GM13977 (cell line): ENCODE data around the gene PLEKHG2.

ENCODE experiments used
- DNase-seq: peaks from one replicate; pipeline ENCODE4 v3.0.0; 2012; ENCODE audit warnings: low spot score
- in situ Hi-C: fragments of 300-500 bp; cut with MboI; formaldehyde crosslinking; loops from one replicate; pipeline ENCODE4 v1.12.0; 2022; ENCODE audit warnings: low sequenced_read_pairs, low pct_unique_long_range_greater_than_20kb, mixed read lengths, inconsistent platforms; ENCODE audit not compliant: unreplicated experiment
- TF ChIP-seq, protein P1 (sequence below): IDR thresholded peaks from 2 replicates; pipeline ENCODE4 v1.5.1; 2012; ENCODE audit warnings: mild to moderate bottlenecking, control low read depth; ENCODE audit not compliant: insufficient read depth; ENCODE audit errors: extremely low read depth, missing control alignments

PLEKHG2 gene

DNA sequence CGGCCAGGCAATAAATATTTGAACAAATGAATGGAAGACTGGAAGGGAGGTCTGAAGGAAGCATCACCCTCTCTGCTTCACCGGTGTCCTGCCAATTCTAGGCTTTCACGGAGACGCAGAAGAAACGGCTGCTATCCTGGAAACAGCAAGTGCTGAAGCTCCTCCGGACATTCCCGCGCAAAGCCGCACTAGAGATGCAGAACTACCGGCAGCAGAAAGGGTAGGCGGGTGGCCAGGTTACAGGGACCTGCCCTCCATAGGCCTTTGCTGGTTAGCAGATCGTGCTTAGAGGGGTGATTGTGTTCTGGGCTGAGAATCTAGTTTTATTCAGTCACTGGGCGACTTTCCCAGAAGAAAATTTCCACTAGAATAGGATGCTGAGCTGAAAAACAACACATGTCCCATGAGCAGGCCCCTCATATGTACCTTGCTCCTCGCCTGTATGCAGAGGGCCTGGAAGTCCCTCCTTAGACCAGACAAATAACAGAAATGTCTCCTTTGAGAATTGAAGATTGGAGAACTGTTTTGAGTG, 32.5 kb upstream of the PLEKHG2 start:
- in situ Hi-C loops, result no loop called here
- no peak for DNase-seq
- TF ChIP-seq, protein P1, sequence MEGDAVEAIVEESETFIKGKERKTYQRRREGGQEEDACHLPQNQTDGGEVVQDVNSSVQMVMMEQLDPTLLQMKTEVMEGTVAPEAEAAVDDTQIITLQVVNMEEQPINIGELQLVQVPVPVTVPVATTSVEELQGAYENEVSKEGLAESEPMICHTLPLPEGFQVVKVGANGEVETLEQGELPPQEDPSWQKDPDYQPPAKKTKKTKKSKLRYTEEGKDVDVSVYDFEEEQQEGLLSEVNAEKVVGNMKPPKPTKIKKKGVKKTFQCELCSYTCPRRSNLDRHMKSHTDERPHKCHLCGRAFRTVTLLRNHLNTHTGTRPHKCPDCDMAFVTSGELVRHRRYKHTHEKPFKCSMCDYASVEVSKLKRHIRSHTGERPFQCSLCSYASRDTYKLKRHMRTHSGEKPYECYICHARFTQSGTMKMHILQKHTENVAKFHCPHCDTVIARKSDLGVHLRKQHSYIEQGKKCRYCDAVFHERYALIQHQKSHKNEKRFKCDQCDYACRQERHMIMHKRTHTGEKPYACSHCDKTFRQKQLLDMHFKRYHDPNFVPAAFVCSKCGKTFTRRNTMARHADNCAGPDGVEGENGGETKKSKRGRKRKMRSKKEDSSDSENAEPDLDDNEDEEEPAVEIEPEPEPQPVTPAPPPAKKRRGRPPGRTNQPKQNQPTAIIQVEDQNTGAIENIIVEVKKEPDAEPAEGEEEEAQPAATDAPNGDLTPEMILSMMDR, result no peak

DNA sequence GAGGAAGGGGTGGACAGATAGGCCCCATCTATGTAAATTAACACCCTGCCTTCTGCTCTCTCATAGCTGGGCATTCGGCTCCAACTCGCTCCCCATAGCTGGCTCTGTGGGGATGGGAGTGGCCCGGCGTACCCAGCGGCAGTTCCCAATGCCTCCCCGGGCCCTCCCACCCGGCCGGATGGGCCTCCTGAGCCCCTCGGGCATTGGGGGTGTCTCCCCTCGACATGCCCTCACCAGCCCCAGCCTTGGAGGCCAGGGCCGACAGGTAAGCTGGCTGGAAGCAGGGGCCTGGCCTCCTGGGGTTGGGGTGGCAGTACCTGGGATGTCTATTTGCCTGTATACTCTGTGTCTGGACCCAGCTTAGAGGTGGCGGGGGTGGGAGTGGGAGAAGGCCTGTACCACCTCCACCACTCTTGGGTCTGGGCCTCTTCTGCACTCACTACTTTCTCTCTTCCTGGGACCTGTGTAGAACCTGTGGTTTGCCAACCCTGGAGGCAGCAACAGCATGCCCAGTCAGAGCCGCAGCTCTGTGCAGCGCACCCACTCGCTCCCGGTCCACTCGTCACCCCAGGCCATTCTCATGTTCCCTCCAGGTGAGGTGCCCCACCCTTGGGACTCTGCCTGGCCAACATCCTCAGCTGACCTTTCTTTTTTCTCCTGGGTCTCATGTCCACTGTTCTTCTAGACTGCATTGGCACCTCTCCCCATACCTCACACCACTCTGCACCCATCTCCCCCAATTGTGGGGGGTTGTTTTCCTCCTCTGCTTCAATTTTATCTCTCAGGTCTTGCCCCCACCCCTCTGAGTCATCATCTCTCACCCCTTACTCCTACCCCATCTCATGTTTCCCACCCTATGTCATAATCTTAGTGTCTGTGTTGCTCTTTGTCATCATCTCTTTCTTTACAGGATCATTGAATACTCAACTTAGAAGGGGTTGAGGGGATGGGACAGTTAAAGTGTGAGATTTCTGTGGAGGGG, 31.7 kb upstream of the PLEKHG2 start:
- DNase-seq, result no peak
- in situ Hi-C loops, result no loop called here
- TF ChIP-seq, protein P1, result no peak

DNA sequence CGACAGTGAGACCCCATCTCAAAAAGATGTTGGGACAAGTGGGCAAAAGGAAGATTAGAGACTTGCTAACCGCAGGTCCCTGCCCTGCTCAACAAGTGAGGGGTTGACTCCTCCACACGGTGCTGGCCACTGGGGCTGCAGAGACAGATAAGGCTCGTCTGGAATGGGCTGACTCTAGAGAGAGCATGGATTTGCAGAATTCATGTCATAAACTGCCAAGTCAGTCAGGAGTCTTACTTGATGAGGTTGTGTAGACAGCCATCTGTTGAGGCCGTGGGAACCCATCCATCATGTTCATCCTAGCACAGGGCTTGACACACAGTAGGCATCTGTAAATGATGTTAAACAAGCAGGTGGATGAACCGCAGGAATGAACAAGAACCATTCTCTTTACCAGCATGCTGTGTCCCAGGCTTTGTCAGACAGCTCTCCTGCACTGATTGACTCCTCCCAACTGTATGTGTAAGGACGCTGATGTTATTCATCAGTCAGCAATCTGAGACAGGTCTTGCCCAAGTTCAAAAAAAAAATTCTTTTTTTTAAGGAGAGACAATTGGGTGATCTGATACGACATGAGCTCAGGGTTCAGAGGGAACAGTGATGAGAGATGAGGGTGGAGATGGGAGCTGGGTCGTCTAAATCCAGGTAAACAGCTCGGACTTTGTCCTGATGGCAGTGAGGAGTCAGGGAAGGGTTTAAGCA, 30.4 kb upstream of the PLEKHG2 start:
- in situ Hi-C loops, result no loop called here
- no peak for DNase-seq
- TF ChIP-seq, protein P1, result no peak

DNA sequence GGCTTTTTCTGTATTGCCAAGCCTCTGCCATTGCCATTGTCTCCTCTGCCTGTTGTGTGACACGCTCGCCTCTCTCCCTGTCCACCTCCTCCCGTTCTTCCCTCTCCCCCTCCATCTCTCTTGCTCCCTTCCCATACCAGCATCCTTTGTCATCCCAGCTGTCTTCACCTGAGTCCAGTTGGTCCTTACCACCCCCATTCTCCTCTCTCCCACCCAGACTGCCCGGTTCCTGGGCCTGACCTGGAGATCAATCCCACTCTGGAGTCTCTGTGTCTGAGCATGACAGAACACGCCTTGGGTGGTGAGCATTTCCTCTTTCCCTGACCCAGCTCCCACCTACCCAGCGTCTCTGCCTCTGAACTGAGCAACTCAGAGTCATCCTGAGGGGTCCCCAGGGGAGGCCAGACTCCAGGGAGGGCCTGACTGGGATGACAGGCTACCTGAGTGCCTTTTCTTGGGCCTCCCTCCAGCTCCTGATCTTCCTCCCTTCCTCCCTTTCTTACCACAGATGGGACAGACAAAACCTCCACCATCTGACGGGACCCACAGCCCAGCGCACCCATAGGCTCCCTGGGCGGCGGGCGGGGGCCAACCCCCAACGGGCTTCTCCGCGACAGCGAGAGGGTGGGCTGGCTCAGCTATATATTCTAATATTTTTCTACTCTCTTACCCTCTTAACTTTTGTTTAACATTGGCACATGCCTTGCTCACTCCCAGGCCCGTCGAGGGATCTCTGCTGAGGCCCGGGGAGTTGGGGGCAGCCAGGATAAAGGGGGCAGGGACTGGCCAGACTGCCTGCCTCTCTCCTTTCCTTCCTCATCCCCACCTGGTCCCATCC, 29.3 kb upstream of the PLEKHG2 start:
- no peak for DNase-seq
- TF ChIP-seq, protein P1, result no peak
- in situ Hi-C loops, result no loop called here

DNA sequence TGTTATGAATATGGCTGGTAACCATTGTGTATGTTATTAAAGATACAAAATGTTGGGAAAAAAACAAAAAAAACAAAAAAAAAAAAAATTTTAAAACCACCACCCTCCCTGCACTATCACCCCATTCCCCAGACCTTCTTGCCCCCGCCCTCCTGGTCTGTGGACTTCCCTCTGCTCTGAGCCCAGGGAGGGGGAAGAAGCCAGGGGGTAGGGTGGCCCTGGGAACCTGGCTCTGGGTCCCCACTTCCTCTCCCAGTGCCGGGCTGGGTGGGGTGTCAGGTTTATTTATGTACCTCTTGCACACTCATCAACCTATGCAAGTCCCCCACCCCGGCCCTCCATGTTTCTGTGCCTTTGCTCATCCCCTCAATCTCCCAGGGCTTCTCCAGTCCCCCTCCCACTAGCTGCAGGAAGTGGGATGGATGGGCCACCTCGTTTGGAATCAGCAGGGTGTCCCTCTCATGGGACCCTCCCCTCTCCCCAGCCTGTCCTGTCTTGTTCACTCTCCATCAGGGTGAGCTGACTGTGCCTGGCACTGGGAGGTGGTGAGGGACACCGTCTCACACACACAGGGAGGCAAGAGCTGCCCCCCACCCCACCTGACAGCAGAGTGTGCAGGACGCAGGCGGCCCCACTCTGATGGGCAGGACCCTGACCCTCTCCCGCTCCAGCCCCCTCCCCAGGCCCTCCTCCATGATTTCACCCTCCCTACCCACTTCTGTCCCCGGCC, 27.5 kb upstream of the PLEKHG2 start:
- DNase-seq, result no peak
- in situ Hi-C loops, result no loop called here
- TF ChIP-seq, protein P1, result no peak
